CD4-positive, alpha-beta T cell treated with Interleukin-6 at 100 ng/mL for 8 hours (primary cell): ENCODE measurements around the gene IL1RAP.

Experiments
- DNase-seq: peaks from one replicate; pipeline ENCODE4 v3.0.0-alpha.2; 2020; ENCODE audit warnings: mixed read lengths, low spot score

The IL1RAP gene

GRCh38 chr3:190615060-190615384 is 101.1 kb downstream of the IL1RAP start:
- no peak for DNase-seq

GRCh38 chr3:190615607-190616006 is 101.7 kb downstream of the IL1RAP start:
- no peak for DNase-seq

GRCh38 chr3:190616637-190617036 is 102.8 kb downstream of the IL1RAP start:
- no peak for DNase-seq

GRCh38 chr3:190617185-190617584 is 103.3 kb downstream of the IL1RAP start:
- no peak for DNase-seq

- DNase-seq = no peak
Measured at GRCh38 chr3:190618330-190619030, 104.6 kb downstream of the IL1RAP start.

- no peak for DNase-seq
Measured at GRCh38 chr3:190619353-190619752, 105.5 kb downstream of the IL1RAP start.

GRCh38 chr3:190619761-190620160 is 105.9 kb downstream of the IL1RAP start:
- DNase-seq = no peak

GRCh38 chr3:190620886-190621608 is 107.2 kb downstream of the IL1RAP start:
- DNase-seq = no peak

- DNase-seq = no peak
Measured at GRCh38 chr3:190621927-190622326, 108.0 kb downstream of the IL1RAP start.

- no peak for DNase-seq
Measured at GRCh38 chr3:190624282-190624681, 110.4 kb downstream of the IL1RAP start.

GRCh38 chr3:190626951-190627620 is 113.2 kb downstream of the IL1RAP start:
- no peak for DNase-seq

GRCh38 chr3:190629088-190629487 is 115.2 kb downstream of the IL1RAP start:
- no peak for DNase-seq

- DNase-seq = no peak
Measured at GRCh38 chr3:190631295-190631694, 117.4 kb downstream of the IL1RAP start.

- DNase-seq = no peak
Measured at GRCh38 chr3:190641564-190641963, 127.7 kb downstream of the IL1RAP start.

- DNase-seq = no peak
Measured at GRCh38 chr3:190642016-190642415, 128.1 kb downstream of the IL1RAP start.

- DNase-seq = no peak
Measured at GRCh38 chr3:190644035-190644434, 130.2 kb downstream of the IL1RAP start.

- no peak for DNase-seq
Measured at GRCh38 chr3:190644766-190645165, 130.9 kb downstream of the IL1RAP start.

GRCh38 chr3:190645932-190646460 is 132.1 kb downstream of the IL1RAP start:
- DNase-seq = no peak

GRCh38 chr3:190646996-190647395 is 133.1 kb downstream of the IL1RAP start:
- no peak for DNase-seq

- no peak for DNase-seq
Measured at GRCh38 chr3:190655933-190656332, 142.0 kb downstream of the IL1RAP start.

- DNase-seq = no peak
Measured at GRCh38 chr3:190658106-190658505, 144.2 kb downstream of the IL1RAP start.

GRCh38 chr3:190666821-190667220 is 152.9 kb downstream of the IL1RAP start:
- no peak for DNase-seq

- DNase-seq = no peak
Measured at GRCh38 chr3:190671658-190672057, 157.8 kb downstream of the IL1RAP start.
